ENCODE results near the gene SYNGR3.

The SYNGR3 gene

DNA sequence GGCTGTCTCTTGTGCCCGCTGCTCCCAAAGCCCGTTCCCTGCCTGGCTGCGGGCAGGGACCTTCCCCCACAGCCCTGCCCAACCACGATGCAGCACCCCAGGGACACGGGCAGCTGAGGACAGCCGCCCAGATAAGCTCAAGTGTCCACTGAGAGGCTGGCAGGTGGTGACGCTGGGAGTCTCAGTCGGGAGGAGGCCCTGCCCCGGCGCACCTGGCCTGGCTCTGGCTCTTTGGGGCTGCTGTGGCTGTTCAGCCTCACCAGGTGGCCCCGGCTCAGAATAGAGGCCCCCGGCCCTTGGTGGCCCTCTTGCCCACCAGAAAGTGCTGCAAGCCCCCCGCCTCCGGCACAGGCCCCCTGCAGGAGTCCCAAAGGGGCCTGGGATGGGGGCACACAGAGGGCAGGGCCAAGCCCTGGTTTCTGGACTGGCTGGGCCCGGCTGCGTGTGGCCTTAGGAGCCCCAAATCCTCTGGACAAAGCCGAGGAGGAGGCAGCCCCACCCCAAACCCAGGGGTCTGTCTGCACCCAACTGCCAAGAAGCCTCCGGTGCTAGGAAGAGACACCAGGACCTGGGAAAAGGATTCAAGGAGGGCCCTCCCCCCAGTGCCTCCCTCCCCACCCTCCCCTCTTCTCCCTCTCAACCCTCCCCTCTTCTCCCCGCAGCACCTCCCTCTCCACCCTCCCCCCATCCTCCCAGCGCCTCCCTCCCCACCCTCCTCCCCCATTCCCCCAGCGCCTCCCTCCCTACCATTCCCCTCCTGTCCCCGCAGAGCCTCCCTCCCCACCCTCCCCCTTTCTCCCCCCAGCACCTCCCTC, 52.6 kb downstream of the SYNGR3 start:
- no peak for DNase-seq (ENCODE audit: low read depth)

- no peak for DNase-seq (ENCODE audit: low read depth)
These were observed 53.4 kb downstream of the SYNGR3 start for GRCh38 chr16:2042986-2043666.
